MCF 10A (cell line): ENCODE measurements around the gene ABR. TPM values are rescaled to one million over a fixed set of nuclear protein-coding genes. Genes with fewer than 3 reads are reported as not detected.

Source experiments
- BruUV-seq: library from RNA; stranded (reverse); fragments of 400-500 nt; replicated peaks from 2 replicates; lab custom pipeline; 2021; lab: Mats Ljungman, UMichigan
- CTCF ChIA-PET: fragments of 300-600 bp; sonication (Branson Sonifier 250); formaldehyde crosslinking; extraction: SDS; loops from one replicate; lab custom pipeline; 2021; ENCODE audit warnings: antibody characterized with exemption, inconsistent platforms; lab: Yijun Ruan, JAX
- POLR2A ChIA-PET: fragments of 300-600, 350-650 bp; sonication (Branson Sonifier 250); formaldehyde crosslinking; extraction: SDS; loops from one replicate; lab custom pipeline; 2020; ENCODE audit warnings: antibody characterized with exemption, inconsistent platforms; lab: Yijun Ruan, JAX
- DNase-seq: peaks from one replicate; pipeline ENCODE4 v3.0.0-alpha.2; 2018; ENCODE audit not compliant: unreplicated experiment
- H3K27ac Mint-ChIP-seq: one replicate; pipeline ENCODE4 v1.8.0; 2022; ENCODE audit warnings: mild to moderate bottlenecking, low read depth, mixed read lengths; ENCODE audit not compliant: unreplicated experiment
- H3K27me3 Mint-ChIP-seq: one replicate; pipeline ENCODE4 v1.8.0; 2022; ENCODE audit warnings: mixed read lengths; ENCODE audit not compliant: insufficient read depth, unreplicated experiment
- H3K36me3 Mint-ChIP-seq: one replicate; pipeline ENCODE4 v1.8.0; 2022; ENCODE audit warnings: mild to moderate bottlenecking, moderate library complexity, mixed read lengths; ENCODE audit not compliant: insufficient read depth, unreplicated experiment
- H3K4me1 Mint-ChIP-seq: one replicate; pipeline ENCODE4 v1.8.0; 2022; ENCODE audit warnings: mixed read lengths; ENCODE audit not compliant: insufficient read depth, unreplicated experiment
- H3K4me3 Mint-ChIP-seq: one replicate; pipeline ENCODE4 v1.8.0; 2022; ENCODE audit warnings: mild to moderate bottlenecking, moderate library complexity, mixed read lengths; ENCODE audit not compliant: unreplicated experiment
- H3K9me3 Mint-ChIP-seq: one replicate; pipeline ENCODE4 v1.8.0; 2022; ENCODE audit warnings: mixed read lengths; ENCODE audit not compliant: unreplicated experiment
- CTCF ChIP-seq: fragments of 200-600 bp; IDR thresholded peaks from one replicate; pipeline ENCODE4 v1.8.0; 2022; ENCODE audit warnings: antibody characterized with exemption, mild to moderate bottlenecking; ENCODE audit not compliant: unreplicated experiment
- intact Hi-C: fragments of 100-400 bp; cut with micrococcal nuclease; formaldehyde crosslinking; loops from 2 replicates; pipeline ENCODE4 v1.14.1; 2022
- total RNA-seq: library from RNA; stranded (reverse); gene quantifications from 2 replicates; pipeline ENCODE4 v1.2.3, GENCODE V29; 2022

The ABR gene
- total RNA-seq, 1 experiment from 2014 or later = 44.7 TPM

- Mint-ChIP-seq H3K4me3 (no peak overlapping the region), H3K9me3 (no peaks in the 10 kb centered on the region), H3K4me1 (no peaks in the 10 kb centered on the region), H3K27me3 (no peaks in the 10 kb centered on the region), H3K36me3 (no peaks in the 10 kb centered on the region), H3K27ac (no peak overlapping the region)
- no peak for DNase-seq
- no peak for TF ChIP-seq CTCF
- POLR2A ChIA-PET = interaction anchor here (0.6 to 0.8 kb wide), 3 partner anchors 45 to 636 kb away, joined by 3 read pairs; no protein-coding TSS in a partner anchor
- CTCF ChIA-PET = interaction anchor here (0.6 to 1.2 kb wide), 2 partner anchors 13 to 17 kb away, joined by 3 read pairs; no protein-coding TSS in a partner anchor
- intact Hi-C loops = no loop called here
- no TSS peak for BruUV-seq
These were observed 14.7 kb downstream of the ABR start for GRCh38 chr17:1164935-1165556.

GRCh38 chr17:1162116-1162855 lies 17.5 kb downstream of the ABR start:
- POLR2A ChIA-PET = no interaction called here
- no TSS peak for BruUV-seq
- no peak for DNase-seq
- H3K27me3 Mint-ChIP-seq = no peaks in the 10 kb centered on the region
- H3K36me3 Mint-ChIP-seq = no peaks in the 10 kb centered on the region
- CTCF ChIA-PET = interaction anchor here (0.6 to 1.3 kb wide), 2 partner anchors 12 to 397 kb away, joined by 4 read pairs; no protein-coding TSS in a partner anchor
- no peak overlapping the region for H3K4me3 Mint-ChIP-seq
- intact Hi-C loops = no loop called here
- no peak overlapping the region for H3K27ac Mint-ChIP-seq
- no peaks in the 10 kb centered on the region for H3K4me1 Mint-ChIP-seq
- no peak for TF ChIP-seq CTCF
- no peaks in the 10 kb centered on the region for H3K9me3 Mint-ChIP-seq

- DNase-seq = no peak
- Mint-ChIP-seq H3K36me3 (no peaks in the 10 kb centered on the region), H3K27me3 (no peaks in the 10 kb centered on the region), H3K9me3 (no peaks in the 10 kb centered on the region), H3K4me1 (no peaks in the 10 kb centered on the region), H3K27ac (no peak overlapping the region), H3K4me3 (no peak overlapping the region)
- no TSS peak for BruUV-seq
- ChIA-PET POLR2A (interaction anchor here (0.6 kb wide), 1 partner anchor 14 kb away, joined by 3 read pairs; no protein-coding TSS in a partner anchor), CTCF (interaction anchor here (1.1 to 1.3 kb wide), 2 partner anchors 10 to 26 kb away, joined by 3 to 4 read pairs; no protein-coding TSS in a partner anchor)
- intact Hi-C loops = no loop called here
- no peak for TF ChIP-seq CTCF
These were observed 19.0 kb downstream of the ABR start for GRCh38 chr17:1160591-1161390.
